Stromal cell of bone marrow (primary cell): ENCODE results near the gene MRPL24.

Experiments
- DNase-seq: peaks from one replicate; pipeline ENCODE4 v3.0.0-alpha.2; 2012; ENCODE audit warnings: low read depth

MRPL24 gene

GRCh38 chr1:156743367-156744302 lies 2.7 kb upstream of the MRPL24 start:
- DNase-seq = no peak

GRCh38 chr1:156742801-156743200 lies 1.9 kb upstream of the MRPL24 start:
- DNase-seq = no peak

GRCh38 chr1:156742017-156742416 lies 1.1 kb upstream of the MRPL24 start:
- DNase-seq = no peak

GRCh38 chr1:156741481-156741983 lies 644 bp upstream of the MRPL24 start:
- no peak for DNase-seq

GRCh38 chr1:156740237-156740740 lies 599 bp downstream of the MRPL24 start:
- DNase-seq = no peak

GRCh38 chr1:156738916-156739315 lies 2.0 kb downstream of the MRPL24 start:
- DNase-seq = no peak

GRCh38 chr1:156738407-156738806 lies 2.5 kb downstream of the MRPL24 start:
- no peak for DNase-seq

- no peak for DNase-seq
Measured at GRCh38 chr1:156733989-156734584, 6.8 kb downstream of the MRPL24 start.

GRCh38 chr1:156728599-156729462 lies 12.1 kb downstream of the MRPL24 start, which contains the start of gene ISG20L2:
Gene ISG20L2, minus strand, starts transcription at chr1:156728766. Its CDS starts 1,114 bp downstream, at chr1:156727652.
- DNase-seq = peak; percentile 98

- no peak for DNase-seq
Measured at GRCh38 chr1:156727926-156728598, 12.8 kb downstream of the MRPL24 start, which contains the start of gene METTL25B. Gene METTL25B, plus strand, starts transcription at chr1:156728469. Its CDS starts 636 bp downstream, at chr1:156729105.

- no peak for DNase-seq
Measured at GRCh38 chr1:156727492-156727891, 13.4 kb downstream of the MRPL24 start.

GRCh38 chr1:156726549-156727226 lies 14.2 kb downstream of the MRPL24 start:
- peak; percentile 58 for DNase-seq

- DNase-seq = peak; percentile 84
Measured at GRCh38 chr1:156725683-156726280, 15.1 kb downstream of the MRPL24 start.

- no peak for DNase-seq
Measured at GRCh38 chr1:156721535-156721934, 19.4 kb downstream of the MRPL24 start.

- no peak for DNase-seq
Measured at GRCh38 chr1:156721131-156721530, 19.8 kb downstream of the MRPL24 start.

GRCh38 chr1:156717351-156717750 lies 23.5 kb downstream of the MRPL24 start:
- no peak for DNase-seq

- DNase-seq = no peak
Measured at GRCh38 chr1:156714830-156715229, 26.1 kb downstream of the MRPL24 start.

- no peak for DNase-seq
Measured at GRCh38 chr1:156712626-156713025, 28.3 kb downstream of the MRPL24 start.

- no peak for DNase-seq
Measured at GRCh38 chr1:156711011-156711817, 29.7 kb downstream of the MRPL24 start.
